Uterus (tissue), 2 donors: Measurements from ENCODE around the gene CCDC78.

Source experiments
- POLR2A ChIP-seq, 2 donors: fragments of 450-650 bp; IDR thresholded peaks; one replicate each; pipeline ENCODE4 v1.6.1; 2016; ENCODE audit warnings: antibody characterized with exemption in 2 of 2, mild to moderate bottlenecking in 1 of 2, moderate library complexity in 1 of 2
- TF ChIP-seq, protein P1 (sequence below), 4 experiments: fragments of 200-600 bp in 2 of 4; fragments of 450-650 bp in 2 of 4; sonication (generic) in 2 of 4; IDR thresholded peaks; one replicate each; pipeline ENCODE4 v1.5.1; 2016 to 2019; ENCODE audit warnings: antibody characterized with exemption in 4 of 4, mild to moderate bottlenecking in 2 of 4, moderate library complexity in 1 of 4

GRCh38 chr16:769184-769784 is 43.0 kb upstream of the CCDC78 start:
- TF ChIP-seq, protein P1, sequence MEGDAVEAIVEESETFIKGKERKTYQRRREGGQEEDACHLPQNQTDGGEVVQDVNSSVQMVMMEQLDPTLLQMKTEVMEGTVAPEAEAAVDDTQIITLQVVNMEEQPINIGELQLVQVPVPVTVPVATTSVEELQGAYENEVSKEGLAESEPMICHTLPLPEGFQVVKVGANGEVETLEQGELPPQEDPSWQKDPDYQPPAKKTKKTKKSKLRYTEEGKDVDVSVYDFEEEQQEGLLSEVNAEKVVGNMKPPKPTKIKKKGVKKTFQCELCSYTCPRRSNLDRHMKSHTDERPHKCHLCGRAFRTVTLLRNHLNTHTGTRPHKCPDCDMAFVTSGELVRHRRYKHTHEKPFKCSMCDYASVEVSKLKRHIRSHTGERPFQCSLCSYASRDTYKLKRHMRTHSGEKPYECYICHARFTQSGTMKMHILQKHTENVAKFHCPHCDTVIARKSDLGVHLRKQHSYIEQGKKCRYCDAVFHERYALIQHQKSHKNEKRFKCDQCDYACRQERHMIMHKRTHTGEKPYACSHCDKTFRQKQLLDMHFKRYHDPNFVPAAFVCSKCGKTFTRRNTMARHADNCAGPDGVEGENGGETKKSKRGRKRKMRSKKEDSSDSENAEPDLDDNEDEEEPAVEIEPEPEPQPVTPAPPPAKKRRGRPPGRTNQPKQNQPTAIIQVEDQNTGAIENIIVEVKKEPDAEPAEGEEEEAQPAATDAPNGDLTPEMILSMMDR (IDR thresholded peaks at IDR 0.05) = no peak
- no peak for TF ChIP-seq POLR2A (IDR thresholded peaks at IDR 0.05)
